Purkinje cell (primary cell): ENCODE data around the gene PLEKHM3. TPM values are rescaled to one million over a fixed set of nuclear protein-coding genes. Genes with fewer than 3 reads are reported as not detected.

Experiments used
- polyA plus RNA-seq: library from polyadenylated mRNA; unstranded; fragments of >200 nt; fragmentation: Nextera tagmentation; gene quantifications from 2 replicates; pipeline ENCODE4 v1.2.1, GENCODE V29; 2014

Gene PLEKHM3, protein sequence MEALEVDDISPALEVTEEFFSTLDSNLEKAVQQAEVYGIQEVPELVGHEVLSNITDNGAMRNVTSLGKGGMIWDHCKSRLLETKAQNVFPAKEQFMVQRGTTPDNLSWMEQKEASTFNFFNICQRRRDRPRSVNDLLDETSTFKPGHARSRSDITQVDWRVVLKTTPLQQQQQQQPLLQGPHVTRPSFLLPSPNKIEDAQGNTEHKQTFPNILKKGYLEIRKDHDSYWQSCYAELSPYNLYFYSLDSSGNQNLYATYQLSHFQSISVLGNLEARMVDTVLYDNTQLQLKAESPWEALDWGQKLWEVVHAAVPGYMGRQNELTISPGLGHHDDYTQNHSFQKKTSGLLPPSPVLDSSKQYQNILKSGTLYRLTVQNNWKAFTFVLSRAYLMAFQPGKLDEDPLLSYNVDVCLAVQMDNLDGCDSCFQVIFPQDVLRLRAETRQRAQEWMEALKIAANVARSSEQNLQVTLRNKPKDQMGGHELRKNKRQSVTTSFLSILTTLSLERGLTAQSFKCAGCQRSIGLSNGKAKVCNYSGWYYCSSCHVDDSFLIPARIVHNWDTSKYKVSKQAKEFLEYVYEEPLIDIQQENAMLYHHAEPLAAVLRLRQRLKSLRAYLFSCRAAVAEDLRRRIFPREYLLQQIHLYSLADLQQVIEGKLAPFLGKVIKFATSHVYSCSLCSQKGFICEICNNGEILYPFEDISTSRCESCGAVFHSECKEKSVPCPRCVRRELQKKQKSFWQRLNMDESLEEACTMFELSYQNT
- 29.4 and 51.7 TPM in 2 replicates for polyA plus RNA-seq

DNA sequence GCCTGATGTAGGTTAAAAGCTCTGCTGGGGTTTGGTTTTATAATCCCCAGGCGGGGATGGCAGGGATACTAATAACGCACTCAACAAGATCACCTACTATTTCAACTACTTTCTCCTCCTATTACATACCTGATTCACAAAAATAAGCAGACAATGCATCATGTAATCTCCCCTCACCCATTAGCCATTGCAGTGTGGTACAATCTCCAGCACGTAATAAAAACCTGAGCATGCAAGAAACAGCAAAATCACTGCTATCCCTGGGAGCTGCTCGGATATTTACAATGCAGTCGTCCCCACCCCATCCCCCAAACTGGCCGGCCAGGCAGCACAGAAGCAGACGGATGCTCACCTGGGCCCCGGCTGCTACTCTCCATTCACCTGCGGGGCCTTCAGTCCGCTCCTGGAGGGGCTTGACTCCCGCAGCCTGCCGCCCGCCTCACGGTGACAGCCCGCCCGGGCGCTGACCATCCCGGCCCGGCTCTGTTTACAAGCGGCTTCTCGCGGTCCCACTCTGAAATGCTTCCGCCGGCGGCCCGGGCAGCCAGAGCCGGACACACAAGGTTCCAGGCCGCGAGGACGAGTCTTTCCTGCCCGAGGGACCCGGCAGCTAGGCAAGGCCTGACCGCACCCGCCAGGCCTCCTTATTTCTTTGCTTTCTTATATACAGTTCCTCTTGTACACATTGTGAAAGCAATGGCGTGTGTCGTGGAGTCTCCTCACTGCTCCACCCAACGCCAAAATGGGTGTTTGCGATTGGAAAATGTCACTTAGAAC is at the start of gene PLEKHM3:
TSS of gene PLEKHM3 (minus strand) at position 491 of the 777 bp plus-strand sequence. CDS start 23,888 bp downstream, outside the sequence.

Other genes starting within 250 kb of the PLEKHM3 start
- 0.42 and 2.2 TPM in 2 replicates for gene CRYGD, start 99.0 kb upstream of the PLEKHM3 start, polyA plus RNA-seq
- gene CRYGC, start 104.3 kb upstream of the PLEKHM3 start, polyA plus RNA-seq: not detected in 2 replicates
- not detected in 2 replicates for gene CRYGB, start 120.6 kb upstream of the PLEKHM3 start, polyA plus RNA-seq
- gene CRYGA, start 138.1 kb upstream of the PLEKHM3 start, polyA plus RNA-seq: not detected in 2 replicates
- 1.4 and 28.1 TPM in 2 replicates for gene C2orf80, start 164.5 kb upstream of the PLEKHM3 start, polyA plus RNA-seq
- 17.7 and 20.6 TPM in 2 replicates for gene IDH1, start 229.5 kb upstream of the PLEKHM3 start, polyA plus RNA-seq
- gene PIKFYVE, start 240.7 kb upstream of the PLEKHM3 start, polyA plus RNA-seq: 13.1 and 13.9 TPM in 2 replicates